GM21723 (cell line): ENCODE results near the gene TRMT1.
"Not testable (repeated sequence)": the region's sequence is repeated elsewhere in the genome, so short reads cannot be mapped to it uniquely, and the experiment has no call there.

ENCODE experiments used
- ATAC-seq: cut with Tn5 transposase; IDR thresholded peaks from one replicate; pipeline ENCODE4 v1.9.1; 2021; ENCODE audit warnings: mild to moderate bottlenecking, moderate library complexity; ENCODE audit not compliant: unreplicated experiment

TRMT1 gene

DNA sequence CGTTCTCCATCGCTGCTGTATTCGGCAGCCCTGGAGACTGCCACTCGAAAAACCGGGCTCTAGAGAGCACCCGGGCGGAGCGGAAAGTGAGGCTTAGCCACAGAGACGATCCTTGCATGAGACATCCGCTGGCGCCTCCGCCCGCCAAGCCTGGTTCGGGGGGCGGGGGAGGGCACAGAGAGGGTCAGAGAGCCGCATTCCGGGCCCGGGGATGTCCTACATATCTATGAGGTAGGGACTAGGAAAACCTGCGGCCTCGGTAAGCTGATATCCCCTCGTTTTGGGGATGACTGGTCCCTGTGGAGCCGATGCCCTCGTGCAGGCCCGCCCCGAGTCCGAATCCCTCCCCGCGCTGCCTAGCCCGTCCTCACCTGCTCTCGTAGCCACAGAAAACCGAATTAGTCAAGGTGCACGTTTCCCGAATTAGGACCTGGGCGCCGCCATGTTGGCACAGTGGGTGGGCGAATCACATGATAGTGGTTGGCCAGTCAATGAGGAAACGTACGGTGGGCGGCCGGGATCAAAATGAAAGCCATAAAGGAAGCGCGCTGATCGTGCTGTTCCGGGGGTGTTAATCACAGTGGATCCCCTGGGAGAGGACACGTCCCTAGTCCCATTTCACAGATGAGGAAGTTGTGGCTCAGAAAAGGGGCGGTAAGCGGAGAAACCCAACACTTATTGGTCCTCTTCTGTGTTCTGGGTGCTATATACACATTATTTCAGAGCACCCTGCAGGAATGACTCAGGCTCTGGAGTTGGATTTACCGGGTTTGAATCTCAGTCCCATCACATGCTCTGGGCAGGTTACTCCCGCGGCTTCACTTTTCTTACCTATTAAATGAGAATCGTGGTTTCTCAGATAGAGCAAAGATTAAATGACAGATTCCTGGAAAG lies at the start of gene TRMT1:
Gene TRMT1, minus strand, starts transcription at position 459 of the 894 bp plus-strand sequence. Its CDS starts 341 bp downstream, at position 118.
- peak; percentile 43 for ATAC-seq

DNA sequence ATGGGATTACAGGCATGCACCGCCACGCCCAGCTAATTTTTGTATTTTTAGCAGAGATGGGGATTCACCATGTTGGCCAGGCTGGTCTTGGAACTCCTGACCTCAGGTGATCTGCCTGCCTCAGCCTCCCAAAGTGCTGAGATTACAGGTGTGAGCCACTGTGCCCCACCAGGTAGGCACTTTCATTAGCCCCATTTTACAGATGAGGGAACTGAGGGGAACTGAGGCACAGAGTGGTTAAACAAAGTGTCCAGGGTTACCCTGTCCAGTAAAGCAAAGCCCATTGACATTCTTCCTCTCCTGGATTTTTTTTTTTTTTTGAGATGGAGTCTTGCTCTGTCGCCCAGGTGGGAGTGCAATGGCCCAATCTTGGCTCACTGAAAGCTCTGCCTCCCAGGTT lies 49.6 kb upstream of the TRMT1 start:
- not testable (repeated sequence) for ATAC-seq

DNA sequence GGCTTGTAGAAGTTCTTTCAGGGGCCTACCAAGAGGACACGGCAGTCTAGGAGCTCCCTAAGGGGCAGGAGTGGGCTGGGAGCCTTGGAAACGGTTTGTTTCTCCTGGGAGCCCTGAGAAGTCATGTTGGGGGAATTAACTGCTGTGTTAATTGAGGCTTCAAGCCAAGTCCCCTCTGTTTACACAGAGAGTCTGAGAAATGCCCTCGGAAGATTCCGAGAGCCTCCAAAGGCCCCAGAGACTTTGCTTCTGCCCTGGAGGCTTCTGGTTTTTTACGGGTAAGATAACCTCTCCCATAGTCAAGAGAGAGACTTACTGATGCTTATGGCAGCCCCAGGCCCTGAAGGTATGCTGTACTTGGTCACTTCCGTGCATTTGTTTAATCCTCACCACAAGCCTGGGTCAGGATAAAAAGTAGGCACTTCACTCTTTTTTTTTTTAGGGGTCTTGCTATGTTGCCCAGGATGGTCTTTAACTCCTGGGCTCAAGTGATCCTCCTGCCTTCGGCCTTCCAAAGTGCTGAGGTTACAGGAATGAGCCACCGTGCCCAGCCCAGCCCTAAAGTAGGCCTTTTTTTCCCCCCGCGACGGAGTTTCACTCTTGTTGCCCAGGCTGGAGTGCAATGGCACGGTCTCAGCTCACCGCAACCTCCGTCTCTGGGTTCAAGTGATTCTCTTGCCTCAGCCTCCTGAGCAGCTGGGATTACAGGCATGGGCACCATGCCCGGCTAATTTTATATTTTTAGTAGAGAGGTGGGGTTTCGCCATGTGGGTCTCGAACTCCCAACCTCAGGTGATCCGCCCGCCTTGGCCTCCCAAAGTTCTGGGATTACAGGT lies 48.8 kb upstream of the TRMT1 start:
- ATAC-seq = no peak

DNA sequence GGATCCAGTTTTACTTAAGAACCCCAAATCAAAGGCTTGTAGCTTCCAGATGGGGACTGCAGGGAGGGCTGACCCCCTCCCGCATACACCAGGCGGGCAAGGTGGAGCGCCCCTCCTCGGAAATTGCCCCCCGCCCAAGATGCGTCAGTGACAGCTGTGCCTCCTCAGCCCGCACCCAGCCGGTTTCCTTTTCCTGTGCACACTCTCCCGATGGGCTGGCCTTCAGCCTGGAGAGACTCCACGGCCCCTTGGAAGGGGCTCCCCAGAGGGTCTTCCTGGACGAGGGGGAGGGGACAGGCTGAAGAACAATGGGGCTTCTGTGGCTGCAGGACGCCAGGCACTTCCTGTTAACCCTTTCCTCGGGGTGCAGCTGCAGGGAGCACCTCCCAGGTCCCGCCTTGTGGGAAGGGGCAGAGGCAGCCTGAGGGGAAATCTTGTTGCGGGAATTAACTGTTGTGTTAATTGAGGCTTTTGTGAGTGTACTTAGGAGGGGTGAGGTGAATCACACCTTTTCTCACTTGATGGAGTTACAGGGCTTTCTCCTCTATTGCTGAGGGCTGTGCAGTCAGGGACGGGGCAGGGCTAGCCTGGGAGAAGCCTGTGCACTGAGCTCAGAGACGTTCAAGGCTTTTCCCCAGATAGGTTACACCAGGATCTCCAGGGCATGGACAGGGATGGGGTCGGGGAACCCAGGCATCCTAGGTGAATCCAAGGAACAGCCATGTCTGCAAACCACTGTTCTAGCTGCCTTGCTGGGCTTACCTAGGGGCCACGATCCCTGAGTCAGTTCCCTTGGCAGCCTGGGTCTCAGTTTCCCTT lies 48.0 kb upstream of the TRMT1 start:
- no peak for ATAC-seq

DNA sequence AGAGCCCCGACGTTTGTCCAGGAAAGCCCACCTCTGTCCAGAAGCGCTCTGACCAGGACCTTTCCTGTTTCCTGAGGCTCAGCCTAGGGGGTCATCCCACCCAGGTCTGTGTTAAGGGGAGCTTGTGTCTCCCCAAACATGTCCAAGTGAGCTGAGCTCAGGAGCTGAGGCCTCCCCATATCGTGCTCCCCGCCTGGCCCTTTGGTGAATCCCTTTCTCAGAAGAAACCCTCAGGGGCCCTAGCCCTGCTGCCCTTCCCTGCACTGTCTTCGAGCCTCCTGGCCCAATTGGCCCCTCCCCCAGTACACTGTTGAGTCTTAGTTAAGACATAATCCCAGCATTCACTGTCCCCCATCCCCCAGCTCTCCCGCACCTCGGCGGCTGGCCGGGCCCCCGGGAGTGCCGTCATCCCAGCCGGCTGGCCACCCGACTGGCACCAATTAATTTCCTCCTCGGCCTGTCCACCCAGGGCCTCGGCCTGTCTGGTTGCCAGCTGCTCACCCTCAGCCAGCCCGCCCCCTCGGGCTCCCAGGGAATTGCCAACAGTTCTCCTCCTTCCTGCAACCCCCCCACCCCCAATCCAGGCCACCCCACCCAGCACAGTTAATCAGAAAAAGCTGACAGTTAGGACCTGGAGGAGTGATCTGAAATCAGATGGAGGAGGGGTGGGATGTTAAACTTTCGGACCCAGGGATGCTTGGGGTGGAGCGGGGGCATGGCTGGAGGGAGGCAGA lies 47.2 kb upstream of the TRMT1 start:
- ATAC-seq = no peak

DNA sequence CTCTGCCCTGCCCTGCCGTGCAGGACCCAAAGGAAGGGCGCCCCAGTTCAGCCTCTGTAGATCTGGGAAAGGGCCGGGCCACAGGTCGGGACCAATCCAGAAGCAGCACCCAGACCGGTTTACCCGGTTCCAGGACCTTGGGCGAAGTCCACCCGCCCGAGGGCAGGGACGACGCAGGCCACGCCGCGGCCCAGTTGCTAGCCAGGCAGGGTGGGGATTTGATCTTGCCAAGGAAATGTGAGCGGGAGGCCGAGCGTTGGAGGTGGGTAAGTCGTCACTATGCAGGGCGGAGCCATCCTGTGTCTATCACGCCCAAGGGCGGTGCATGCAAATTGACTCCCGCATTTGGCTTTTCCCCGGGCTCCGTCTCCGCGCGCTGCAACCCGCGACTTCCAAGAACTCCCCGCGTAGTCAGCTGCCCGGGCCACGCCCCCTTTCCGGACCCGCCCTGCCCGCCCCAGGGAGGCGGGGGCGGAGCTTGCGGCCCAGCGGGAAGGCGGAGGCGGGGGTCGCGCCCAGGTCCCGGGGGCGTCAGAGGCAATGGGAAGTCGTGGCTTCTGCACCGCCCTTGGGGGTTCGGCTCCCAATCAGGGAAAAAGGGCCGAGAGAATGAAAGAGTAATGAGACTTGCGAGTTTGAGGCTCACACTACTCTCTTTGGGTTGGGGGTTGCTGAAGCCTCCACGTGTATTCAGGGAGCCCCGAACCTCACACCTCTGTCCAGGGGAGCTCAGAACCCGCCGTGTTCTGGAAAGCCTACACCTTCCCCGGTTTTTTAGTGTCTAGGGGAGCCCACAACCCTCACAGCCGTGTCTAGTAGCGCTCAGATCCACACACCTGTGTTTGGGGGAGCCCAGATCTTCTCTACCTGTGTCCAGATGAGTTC lies 46.4 kb upstream of the TRMT1 start:
- ATAC-seq = peak; percentile 57

DNA sequence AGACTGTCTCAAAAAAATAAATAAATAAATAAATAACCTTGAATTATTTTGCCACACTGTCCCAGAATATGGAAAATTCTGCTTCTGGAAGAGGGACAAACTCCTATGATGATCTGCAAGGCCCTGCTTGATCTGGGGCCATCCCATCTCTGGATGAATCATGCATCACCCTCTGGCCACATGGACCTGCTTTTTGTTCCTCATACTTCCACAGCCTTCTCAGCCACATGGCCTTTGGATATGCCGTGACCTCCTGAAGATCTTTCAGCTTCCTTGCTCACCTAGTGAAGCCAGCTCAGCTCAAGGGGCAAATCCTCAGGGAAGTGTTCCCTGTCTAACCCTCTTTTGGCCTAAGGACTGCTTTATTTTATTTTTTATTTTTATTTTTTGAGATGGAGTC lies 44.0 kb upstream of the TRMT1 start:
- no peak for ATAC-seq

DNA sequence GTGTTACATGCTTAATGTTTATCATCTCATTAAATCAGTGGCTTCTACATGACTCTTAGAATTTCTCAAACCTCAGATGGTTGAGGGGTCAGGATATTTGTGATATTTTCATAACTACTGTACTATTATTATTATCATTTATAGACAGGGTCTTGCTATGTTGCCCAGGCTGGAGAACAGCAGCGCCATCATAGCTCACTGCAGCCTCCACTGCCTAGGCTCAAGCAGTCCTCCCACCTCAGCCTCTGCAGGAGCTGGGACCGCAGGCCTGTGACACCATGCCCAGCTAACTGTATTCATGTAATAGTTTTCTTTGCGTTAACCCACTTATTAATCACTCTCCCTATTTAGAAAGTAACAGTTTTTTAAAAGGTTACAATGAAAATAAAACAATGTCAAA lies 43.2 kb upstream of the TRMT1 start:
- ATAC-seq = no peak

DNA sequence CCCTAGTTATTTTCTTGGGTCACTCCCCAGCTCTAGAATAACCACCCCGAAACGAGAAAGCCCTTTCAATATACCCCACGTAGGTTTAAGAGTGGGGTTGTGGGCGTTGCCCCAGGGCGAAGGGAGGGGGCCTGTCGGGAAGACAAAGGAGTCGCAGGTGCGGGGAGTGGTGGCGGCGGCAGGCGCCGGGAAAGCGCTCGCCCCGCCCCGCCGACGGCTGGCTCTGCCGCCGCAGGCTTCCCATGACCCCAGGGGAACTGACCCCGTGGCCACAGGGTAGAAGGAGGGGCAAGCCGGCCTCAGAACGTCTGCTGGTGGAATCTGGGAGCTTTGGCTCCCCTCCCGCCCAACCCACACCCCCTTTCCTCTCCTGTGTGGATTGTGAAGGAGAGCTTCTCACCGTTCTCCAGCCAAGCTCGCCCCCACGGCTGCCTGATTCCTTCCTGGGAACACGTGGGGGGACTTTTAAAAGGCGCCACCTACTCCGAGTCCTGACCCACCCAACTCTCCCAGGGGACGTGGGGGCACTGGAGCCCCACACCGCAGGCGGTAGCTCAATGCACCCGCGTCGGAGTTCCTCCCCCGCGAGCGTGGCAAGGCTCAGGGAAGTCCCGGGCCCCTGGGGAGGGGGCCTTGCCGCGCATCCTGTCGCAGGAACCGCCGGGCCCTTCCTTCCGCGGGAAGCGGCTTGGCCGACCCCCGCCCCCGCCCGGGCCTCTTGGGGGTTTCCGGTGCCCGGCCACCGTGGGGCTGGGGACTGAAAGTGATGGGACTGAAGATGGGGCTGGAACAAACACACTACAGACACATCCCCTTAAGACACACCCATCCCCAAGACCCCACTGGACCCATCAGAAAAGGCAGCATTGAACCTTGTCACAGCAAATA lies 39.2 kb upstream of the TRMT1 start:
- no peak for ATAC-seq

DNA sequence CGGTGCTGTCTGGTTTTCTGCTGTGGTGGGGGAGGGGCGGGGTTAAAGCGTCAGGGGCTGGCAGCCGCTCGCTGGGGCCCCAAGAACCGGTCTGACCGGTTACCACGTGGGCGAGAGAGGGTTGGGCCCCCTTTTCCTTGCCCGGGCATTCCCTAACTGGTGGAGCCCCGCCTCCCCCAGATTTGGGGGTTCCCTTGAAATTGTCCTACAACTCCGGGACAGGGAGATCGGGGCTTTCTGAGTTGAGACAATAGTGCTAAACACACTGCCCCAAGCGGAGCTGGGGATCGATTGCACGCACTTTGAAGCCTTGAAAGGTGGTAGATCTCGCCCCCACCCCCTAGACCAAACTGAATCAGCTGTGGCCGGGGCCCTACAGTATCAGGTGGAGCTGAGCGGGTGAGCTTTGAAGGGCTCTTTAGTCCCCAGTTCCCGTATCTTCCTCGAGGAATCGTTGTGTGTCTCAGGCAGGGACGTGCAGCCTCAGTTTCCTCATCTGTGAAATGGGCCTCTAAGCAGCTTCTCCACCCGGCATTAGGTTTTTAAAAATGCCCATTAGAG lies 38.5 kb upstream of the TRMT1 start:
- ATAC-seq = no peak

DNA sequence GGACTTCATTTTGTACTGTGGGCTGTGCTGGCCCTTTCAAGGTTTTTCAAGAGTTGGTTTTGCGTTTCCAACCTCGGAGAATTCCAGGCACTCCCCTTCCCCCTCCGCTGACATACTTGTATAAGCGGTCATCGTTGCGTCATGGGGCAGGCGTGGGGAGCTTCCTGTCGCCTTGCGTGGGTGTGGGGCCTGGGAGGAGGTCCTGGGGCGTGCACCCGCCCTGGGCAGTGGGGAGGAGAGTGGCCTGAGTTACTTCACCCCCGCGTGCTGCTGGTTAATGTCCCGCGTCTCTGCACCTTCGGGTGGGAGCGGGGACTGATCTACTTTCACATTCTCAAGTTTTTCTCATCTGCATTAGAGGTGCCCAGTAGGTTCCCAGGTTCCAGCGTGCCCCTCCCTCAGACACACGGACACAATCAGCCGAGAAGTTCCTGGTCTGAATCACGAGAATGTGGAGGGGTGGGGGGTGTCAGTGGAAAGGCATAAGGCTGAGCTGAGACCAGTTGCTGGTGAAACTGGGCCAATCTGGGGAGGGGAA lies 37.8 kb upstream of the TRMT1 start:
- no peak for ATAC-seq

DNA sequence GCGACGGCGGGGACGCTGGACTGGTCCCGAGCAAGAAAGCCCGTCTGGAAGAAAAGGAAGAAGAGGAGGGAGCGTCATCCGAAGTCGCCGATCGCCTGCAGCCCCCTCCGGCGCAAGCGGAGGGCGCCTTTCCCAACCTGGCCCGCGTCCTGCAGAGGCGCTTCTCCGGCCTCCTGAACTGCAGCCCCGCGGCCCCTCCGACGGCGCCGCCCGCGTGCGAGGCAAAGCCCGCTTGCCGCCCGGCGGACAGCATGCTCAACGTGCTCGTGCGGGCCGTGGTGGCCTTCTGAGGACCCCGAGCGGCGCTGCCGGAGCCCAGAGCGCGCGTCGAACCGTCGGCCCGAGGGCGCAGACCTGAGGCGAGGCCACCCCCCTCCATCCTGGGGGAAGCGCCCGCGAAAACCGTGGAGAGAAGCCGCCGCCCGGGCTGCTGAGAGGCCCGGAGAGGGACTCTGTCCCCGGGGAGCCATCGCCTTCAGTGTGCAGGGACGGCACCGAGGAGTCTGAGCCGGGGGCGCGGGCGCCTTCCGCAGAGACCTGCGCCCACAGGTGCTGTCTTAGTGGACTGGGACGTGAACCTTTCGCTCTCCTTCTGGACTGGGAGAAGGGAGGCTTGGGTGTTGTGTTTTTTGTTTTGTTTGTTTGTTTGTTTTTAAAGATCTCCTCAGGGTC lies 37.2 kb upstream of the TRMT1 start:
- no peak for ATAC-seq

DNA sequence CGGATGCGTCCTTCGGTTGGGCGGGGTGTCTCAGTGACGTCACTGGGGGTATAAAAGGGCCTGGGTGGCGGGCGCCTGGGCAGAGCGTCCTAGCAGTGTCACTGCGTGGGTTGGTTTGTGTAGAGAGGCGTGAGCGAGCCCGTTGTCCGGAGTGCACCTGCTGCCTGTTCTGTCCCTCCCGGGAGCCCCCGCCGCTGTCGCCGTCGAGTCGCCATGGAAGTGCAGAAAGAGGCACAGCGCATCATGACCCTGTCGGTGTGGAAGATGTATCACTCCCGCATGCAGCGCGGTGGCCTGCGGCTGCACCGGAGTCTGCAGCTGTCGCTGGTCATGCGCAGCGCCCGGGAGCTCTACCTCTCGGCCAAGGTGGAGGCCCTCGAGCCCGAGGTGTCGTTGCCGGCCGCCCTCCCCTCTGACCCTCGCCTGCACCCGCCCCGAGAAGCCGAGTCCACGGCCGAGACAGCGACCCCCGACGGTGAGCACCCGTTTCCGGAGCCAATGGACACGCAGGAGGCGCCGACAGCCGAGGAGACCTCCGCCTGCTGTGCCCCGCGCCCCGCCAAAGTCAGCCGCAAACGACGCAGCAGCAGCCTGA lies 36.5 kb upstream of the TRMT1 start:
- ATAC-seq = peak; percentile 32

DNA sequence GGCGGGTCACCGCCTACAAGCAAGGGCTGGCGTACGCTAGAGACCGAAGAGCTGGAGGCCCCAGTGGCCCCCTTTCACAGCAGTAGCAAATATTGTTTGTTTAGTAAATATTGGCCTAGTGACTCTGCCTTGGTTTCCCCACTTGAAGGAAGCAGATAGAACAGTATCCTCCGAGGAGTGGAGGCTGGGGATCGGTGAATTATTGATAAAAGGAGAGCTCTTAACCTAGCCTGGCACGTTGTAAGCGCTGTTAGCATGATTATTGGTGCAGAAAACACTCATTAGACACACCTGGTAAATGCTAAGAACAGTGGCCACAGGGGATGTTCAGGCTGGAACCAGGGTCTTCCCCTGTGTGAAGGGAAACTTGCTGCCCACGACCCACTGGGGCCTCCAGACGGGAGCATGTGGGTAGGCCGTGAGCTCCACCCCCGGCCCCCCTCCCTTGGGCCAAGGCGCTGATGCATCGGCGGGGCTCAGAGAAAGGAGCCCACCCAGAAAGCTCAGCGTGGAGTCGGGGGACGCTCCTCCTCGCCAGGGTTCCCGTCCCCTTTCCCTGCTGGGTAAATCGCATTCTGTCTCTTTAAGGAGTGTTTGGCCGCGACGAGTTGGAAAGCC lies 35.9 kb upstream of the TRMT1 start:
- ATAC-seq = peak; percentile 8

DNA sequence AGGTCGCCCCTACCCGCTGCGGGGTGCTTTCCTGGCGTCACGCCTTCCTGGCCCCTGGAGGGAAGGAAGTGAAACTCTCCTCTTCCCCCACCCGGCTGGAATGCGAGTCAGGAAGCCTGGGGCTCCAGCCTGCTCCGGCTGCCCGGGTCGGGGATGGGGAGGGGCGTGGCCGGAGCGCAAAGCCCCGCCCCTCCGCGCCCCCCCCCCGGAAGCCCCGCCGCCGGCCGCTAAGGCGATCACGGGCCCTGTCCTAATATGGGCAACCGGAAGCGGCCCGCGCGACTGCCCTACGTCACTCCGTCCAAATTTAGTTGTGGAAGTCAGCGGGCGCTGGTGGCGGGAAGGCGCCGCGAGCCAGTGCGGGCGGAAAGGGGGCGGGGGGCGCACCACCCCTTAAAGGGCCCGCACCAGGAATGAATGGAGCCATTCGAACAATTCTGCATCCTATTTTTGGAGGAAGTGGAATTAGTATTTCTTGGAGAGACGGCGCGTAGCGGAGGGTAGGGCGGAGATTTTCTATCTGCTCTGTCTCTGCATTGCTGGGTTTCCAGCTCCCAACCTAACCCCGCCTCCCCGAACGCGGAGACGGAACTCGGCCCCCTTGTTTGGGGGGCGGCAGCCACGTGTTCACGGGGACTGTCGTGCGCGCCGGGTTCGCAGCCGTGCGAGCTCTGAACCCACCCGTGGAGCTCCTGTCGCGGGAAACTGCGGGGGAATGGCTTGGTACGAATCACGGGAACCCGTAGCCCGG lies 35.2 kb upstream of the TRMT1 start:
- ATAC-seq = peak; percentile 34
